Astrocyte (in vitro differentiated cells and primary cell): ENCODE results near the gene CACNA1A. TPM values are rescaled to one million over a fixed set of nuclear protein-coding genes. Genes with fewer than 3 reads are reported as not detected.

Source experiments
- DNase-seq: peaks from one replicate; pipeline ENCODE4 v3.0.0-alpha.2; 2010; ENCODE audit warnings: low read depth
- FAIRE-seq: peaks from 2 replicates; lab custom pipeline; 2011; peaks lifted over from hg19 to GRCh38; lab: Jason Lieb, UNC
- H2AFZ ChIP-seq: 2 replicates; pipeline ENCODE4 v1.6.0; 2012; ENCODE audit warnings: low read depth, low read length, inconsistent platforms
- H3K27ac ChIP-seq: 2 replicates; pipeline ENCODE4 v1.5.1; 2011; ENCODE audit warnings: low read depth, low read length, inconsistent platforms
- H3K27me3 ChIP-seq: 2 replicates; pipeline ENCODE4 v1.6.0; 2011; ENCODE audit warnings: low read length, inconsistent platforms; ENCODE audit not compliant: insufficient read depth
- H3K36me3 ChIP-seq: 2 replicates; pipeline ENCODE4 v1.5.1; 2011; ENCODE audit warnings: low read length, inconsistent platforms; ENCODE audit not compliant: insufficient read depth
- H3K4me1 ChIP-seq: 2 replicates; pipeline ENCODE4 v1.5.1; 2011; ENCODE audit warnings: low read length, inconsistent platforms; ENCODE audit not compliant: insufficient read depth
- H3K4me2 ChIP-seq: 2 replicates; pipeline ENCODE4 v1.6.0; 2012; ENCODE audit warnings: low read length, inconsistent platforms
- H3K4me3 ChIP-seq: 2 replicates; pipeline ENCODE4 v1.5.1; 2011; ENCODE audit warnings: low read depth, mild to moderate bottlenecking, low read length, inconsistent platforms; ENCODE audit not compliant: insufficient read depth
- H3K79me2 ChIP-seq: 2 replicates; pipeline ENCODE4 v1.6.0; 2012; ENCODE audit warnings: mild to moderate bottlenecking, low read length, inconsistent platforms; ENCODE audit not compliant: insufficient read depth
- H3K9ac ChIP-seq: 2 replicates; pipeline ENCODE4 v1.6.0; 2012; ENCODE audit warnings: mild to moderate bottlenecking, low read length, inconsistent platforms
- H3K9me3 ChIP-seq: 2 replicates; pipeline ENCODE4 v1.5.1; 2012; ENCODE audit warnings: low read depth, mild to moderate bottlenecking, low read length, inconsistent platforms; ENCODE audit not compliant: insufficient read depth
- H4K20me1 ChIP-seq: 2 replicates; pipeline ENCODE4 v1.6.0; 2012; ENCODE audit warnings: low read length, inconsistent platforms; ENCODE audit not compliant: insufficient read depth
- H3K27ac Mint-ChIP-seq: one replicate; pipeline ENCODE4 v1.8.0; 2021; ENCODE audit warnings: mild to moderate bottlenecking, mixed read lengths; ENCODE audit not compliant: unreplicated experiment
- H3K27me3 Mint-ChIP-seq: one replicate; pipeline ENCODE4 v1.8.0; 2021; ENCODE audit warnings: low read depth, mixed read lengths; ENCODE audit not compliant: unreplicated experiment
- H3K36me3 Mint-ChIP-seq: one replicate; pipeline ENCODE4 v1.8.0; 2021; ENCODE audit warnings: low read depth, mixed read lengths; ENCODE audit not compliant: unreplicated experiment
- H3K4me1 Mint-ChIP-seq: one replicate; pipeline ENCODE4 v1.8.0; 2021; ENCODE audit warnings: low read depth, mixed read lengths; ENCODE audit not compliant: unreplicated experiment
- H3K4me3 Mint-ChIP-seq: one replicate; pipeline ENCODE4 v1.8.0; 2021; ENCODE audit warnings: mild to moderate bottlenecking, moderate library complexity, mixed read lengths; ENCODE audit not compliant: unreplicated experiment
- H3K9me3 Mint-ChIP-seq: one replicate; pipeline ENCODE4 v1.8.0; 2021; ENCODE audit warnings: mild to moderate bottlenecking, mixed read lengths; ENCODE audit not compliant: unreplicated experiment
- EZH2 ChIP-seq: IDR thresholded peaks from 2 replicates; pipeline ENCODE4 v1.6.1; 2012; ENCODE audit warnings: mild to moderate bottlenecking, low read length, inconsistent platforms; ENCODE audit not compliant: insufficient read depth
- total RNA-seq: library from RNA; stranded (reverse); gene quantifications from 2 replicates; pipeline ENCODE4 v1.2.1, GENCODE V29; 2021
- TF ChIP-seq, protein P1 (sequence below): IDR thresholded peaks from 2 replicates; pipeline ENCODE4 v1.5.1; 2011; ENCODE audit warnings: low read depth, mild to moderate bottlenecking, inconsistent platforms, low read length, moderate library complexity; ENCODE audit not compliant: insufficient read depth

Gene CACNA1A
- total RNA-seq, 1 donor from 2014 or later: 9.4 TPM

DNA sequence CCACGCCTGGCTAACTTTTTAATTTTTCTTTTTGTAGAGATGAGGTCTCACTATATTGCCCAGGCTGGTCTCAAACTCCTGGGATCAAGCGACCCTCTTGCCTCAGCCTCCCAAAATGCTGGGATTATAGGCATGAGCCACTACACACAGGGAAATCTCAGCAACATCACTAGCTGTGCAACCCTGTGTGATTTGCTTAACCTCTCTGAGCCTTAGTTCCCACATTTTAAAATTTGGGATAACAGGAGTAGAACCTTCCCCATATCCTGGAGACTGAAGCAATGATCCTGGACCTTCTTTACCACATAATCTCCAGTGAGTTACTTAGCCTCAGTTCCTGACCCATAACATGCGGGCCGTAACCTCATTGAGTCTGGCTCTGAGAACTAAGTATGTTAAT is 217.0 kb downstream of the CACNA1A start:
- H3K4me3 Mint-ChIP-seq: no peak overlapping the region
- Histone ChIP-seq H3K4me3 (no peak overlapping the region), H4K20me1 (no peaks in the 10 kb centered on the region), H3K79me2 (no peaks in the 10 kb centered on the region), H3K27me3 (no peaks in the 10 kb centered on the region), H3K9me3 (no peaks in the 10 kb centered on the region), H3K4me2 (no peak overlapping the region), H3K4me1 (no peaks in the 10 kb centered on the region), H3K36me3 (no peaks in the 10 kb centered on the region), H3K9ac (no peak overlapping the region), H2AFZ (no peak overlapping the region), H3K27ac (no peak overlapping the region)
- no peak overlapping the region for H3K27ac Mint-ChIP-seq
- no peak for DNase-seq
- FAIRE-seq: no peak
- no peaks in the 10 kb centered on the region for H3K4me1 Mint-ChIP-seq
- peaks cover 5% of the 10 kb centered on the region for H3K27me3 Mint-ChIP-seq
- peaks cover 5% of the 10 kb centered on the region for H3K36me3 Mint-ChIP-seq
- no peaks in the 10 kb centered on the region for H3K9me3 Mint-ChIP-seq
- TF ChIP-seq, protein P1, sequence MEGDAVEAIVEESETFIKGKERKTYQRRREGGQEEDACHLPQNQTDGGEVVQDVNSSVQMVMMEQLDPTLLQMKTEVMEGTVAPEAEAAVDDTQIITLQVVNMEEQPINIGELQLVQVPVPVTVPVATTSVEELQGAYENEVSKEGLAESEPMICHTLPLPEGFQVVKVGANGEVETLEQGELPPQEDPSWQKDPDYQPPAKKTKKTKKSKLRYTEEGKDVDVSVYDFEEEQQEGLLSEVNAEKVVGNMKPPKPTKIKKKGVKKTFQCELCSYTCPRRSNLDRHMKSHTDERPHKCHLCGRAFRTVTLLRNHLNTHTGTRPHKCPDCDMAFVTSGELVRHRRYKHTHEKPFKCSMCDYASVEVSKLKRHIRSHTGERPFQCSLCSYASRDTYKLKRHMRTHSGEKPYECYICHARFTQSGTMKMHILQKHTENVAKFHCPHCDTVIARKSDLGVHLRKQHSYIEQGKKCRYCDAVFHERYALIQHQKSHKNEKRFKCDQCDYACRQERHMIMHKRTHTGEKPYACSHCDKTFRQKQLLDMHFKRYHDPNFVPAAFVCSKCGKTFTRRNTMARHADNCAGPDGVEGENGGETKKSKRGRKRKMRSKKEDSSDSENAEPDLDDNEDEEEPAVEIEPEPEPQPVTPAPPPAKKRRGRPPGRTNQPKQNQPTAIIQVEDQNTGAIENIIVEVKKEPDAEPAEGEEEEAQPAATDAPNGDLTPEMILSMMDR: no peak
- no peak for TF ChIP-seq EZH2

DNA sequence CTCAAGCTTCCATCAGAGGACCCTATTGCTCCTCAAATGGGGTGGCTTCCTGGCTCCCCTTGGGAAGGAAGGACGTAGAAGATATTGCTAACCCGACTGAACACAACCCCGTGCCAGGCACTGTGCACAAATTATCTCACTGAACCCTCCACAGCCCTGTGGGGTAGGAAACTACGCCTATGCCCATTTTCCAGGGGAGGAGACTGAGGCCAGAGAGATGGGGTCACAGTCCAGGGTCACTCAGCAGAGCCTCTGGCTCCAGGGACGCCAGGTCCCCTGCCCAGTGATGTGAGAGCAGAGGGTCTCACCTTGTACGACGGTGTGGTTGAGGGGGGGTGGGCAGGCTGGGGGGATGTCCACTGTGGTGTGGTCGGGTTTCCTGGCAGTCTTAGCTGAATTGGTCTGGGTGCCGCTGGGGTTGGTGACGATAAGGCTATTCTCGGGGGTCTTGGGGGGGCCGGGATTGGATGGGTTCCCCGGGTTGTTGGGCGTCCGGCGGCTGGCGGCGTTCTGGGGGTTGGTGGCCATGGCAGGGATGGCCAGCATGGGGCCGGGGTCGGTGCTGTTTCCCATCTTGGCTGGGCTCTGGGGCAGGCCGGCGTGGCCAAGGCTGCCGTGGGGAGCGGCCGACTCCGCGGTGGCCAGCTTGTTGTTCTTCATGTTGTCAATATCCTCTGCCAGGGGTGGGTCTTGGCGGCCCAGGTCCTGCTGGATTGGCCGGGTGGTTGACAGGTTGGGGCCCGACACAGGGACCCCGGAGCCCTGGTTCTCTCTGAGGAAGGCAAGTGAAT is 219.9 kb downstream of the CACNA1A start:
- Mint-ChIP-seq H3K4me1 (no peaks in the 10 kb centered on the region), H3K4me3 (no peak overlapping the region), H3K9me3 (no peaks in the 10 kb centered on the region), H3K27me3 (peaks cover 13% of the 10 kb centered on the region), H3K36me3 (peaks cover 3% of the 10 kb centered on the region), H3K27ac (no peak overlapping the region)
- Histone ChIP-seq H3K27me3 (peaks cover 6% of the 10 kb centered on the region), H3K27ac (no peak overlapping the region), H3K4me2 (no peak overlapping the region), H3K4me1 (no peaks in the 10 kb centered on the region), H4K20me1 (no peaks in the 10 kb centered on the region), H3K79me2 (no peaks in the 10 kb centered on the region), H3K9me3 (no peaks in the 10 kb centered on the region), H3K36me3 (no peaks in the 10 kb centered on the region), H3K9ac (no peak overlapping the region), H3K4me3 (no peak overlapping the region), H2AFZ (no peak overlapping the region)
- TF ChIP-seq, protein P1: no peak
- TF ChIP-seq EZH2: no peak
- DNase-seq: no peak
- FAIRE-seq: no peak
